Pons (tissue), 1 donor: ENCODE data around the gene SOWAHA.
"Not testable (repeated sequence)": the region's sequence is repeated elsewhere in the genome, so short reads cannot be mapped to it uniquely, and the experiment has no call there.

Experiments
- DNase-seq: peaks from one replicate; pipeline ENCODE4 v3.0.0-alpha.2; 2016; ENCODE audit warnings: low spot score

The SOWAHA gene

DNA sequence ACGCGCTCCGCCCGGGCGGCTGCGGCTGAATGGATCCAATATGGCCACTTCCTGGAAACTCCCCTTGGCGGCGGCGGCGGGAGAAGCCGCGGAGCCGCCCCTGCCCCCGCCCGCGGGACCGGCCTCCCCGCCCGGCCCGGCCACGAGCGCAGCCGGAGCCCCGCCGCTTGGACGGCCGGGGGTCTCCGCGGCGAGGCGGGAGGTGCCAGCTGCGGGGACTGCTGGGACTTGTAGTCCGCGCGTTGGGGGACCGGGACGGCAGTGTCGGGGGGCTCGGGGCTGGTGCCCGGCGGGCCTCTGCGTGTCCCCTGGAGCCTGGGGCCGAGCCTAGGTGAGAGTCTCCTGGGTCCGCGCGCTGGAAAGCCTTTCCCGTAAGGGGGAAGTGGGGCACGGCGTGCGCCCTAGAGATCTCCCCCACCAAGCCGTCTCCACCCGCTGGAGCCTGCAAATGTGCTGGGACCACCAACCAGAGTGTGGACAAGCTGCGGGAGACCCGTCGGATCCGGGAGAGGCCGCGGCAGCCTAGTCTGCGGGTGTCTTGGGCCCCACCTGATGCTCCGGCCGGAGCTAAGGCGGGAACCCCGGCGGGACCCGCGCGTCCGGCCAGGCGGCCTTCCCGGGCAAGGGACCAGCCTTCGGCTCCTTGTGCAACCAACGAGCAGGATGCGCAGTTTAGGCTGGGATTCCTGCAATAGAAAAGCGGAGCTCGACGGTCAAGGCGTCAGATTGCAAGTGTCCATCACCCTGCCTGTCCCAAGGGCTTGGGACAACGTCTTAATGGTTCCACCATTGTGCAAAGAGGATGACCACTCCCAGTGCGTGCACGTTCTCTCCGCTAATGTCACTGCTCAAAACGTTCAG, 35.7 kb upstream of the SOWAHA start, which contains the start of gene SEPTIN8:
Gene SEPTIN8 (minus strand): TSS at position 31 of the 861 bp plus-strand sequence. CDS start 102 bp downstream, outside the sequence.
- DNase-seq = peak; percentile 62

GRCh38 chr5:132778129-132778528, 35.0 kb upstream of the SOWAHA start:
- no peak for DNase-seq

- DNase-seq = no peak
Measured at GRCh38 chr5:132778856-132779255, 34.2 kb upstream of the SOWAHA start.

- DNase-seq = peak; percentile 97
Measured at GRCh38 chr5:132779961-132780360, 33.1 kb upstream of the SOWAHA start.

- no peak for DNase-seq
Measured at GRCh38 chr5:132780577-132780976, 32.5 kb upstream of the SOWAHA start.

- DNase-seq = no peak
Measured at GRCh38 chr5:132781029-132781428, 32.1 kb upstream of the SOWAHA start.

GRCh38 chr5:132782101-132782500, 31.0 kb upstream of the SOWAHA start:
- peak; percentile 82 for DNase-seq

- no peak for DNase-seq
Measured at GRCh38 chr5:132785365-132785764, 27.7 kb upstream of the SOWAHA start.

DNA sequence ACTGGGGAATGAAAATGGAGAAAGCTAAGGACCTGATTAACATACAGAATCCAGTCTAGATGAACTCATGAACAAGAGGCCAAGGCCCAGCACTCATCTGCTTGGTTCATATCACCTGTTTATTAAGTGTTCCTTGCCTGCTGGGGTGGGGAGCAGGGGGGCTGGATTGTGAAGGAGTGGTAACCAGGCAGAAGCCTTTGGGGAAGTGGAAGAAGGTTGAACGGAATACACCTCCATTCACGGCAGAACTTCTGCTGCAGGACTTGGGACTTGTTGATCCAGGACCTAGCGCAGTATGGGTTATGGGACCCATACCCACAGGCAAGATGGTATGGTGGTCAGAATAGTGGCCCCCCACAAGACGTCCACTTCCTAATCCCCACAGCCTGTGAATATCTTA, 27.2 kb upstream of the SOWAHA start:
- no peak for DNase-seq

DNA sequence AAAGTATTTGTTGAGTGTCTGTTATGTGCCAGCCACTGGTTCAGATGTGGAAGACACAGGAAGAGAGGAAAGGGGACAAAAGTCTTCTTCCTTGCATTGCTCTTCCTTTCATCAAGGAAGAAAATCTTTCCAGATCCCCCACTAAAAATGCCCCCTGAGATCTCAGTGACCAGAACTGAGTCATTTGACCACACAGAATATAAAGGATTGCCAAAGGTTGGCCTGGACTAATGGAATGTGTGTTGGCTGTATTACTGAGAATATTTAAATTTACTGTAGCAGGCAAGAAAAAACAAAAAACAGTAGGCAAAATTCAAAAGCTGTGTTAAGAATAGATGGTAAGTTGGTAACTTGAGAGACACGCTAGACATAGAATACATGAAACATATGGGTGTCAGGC, 26.0 kb upstream of the SOWAHA start:
- no peak for DNase-seq

DNA sequence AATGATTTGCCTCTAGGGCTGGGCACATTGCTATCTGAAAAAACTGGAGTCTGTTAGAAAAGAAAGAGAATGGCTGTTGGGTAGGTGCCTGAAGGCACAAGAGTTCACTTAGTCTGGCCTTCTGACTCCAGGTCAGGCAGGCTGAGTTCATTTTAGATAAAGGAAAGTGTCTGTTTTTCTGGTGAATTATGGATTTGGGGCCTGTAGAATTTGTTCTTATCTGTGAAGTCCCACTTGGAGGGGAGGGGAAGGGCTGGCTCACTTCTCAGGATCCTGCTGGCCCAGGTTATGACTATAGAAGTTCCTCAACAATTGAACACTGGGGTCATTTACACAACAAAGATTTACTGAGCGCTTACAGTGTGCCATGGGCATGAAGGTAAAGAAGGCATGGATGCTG, 24.6 kb upstream of the SOWAHA start:
- DNase-seq = no peak

- no peak for DNase-seq
Measured at GRCh38 chr5:132788990-132789886, 23.9 kb upstream of the SOWAHA start.

DNA sequence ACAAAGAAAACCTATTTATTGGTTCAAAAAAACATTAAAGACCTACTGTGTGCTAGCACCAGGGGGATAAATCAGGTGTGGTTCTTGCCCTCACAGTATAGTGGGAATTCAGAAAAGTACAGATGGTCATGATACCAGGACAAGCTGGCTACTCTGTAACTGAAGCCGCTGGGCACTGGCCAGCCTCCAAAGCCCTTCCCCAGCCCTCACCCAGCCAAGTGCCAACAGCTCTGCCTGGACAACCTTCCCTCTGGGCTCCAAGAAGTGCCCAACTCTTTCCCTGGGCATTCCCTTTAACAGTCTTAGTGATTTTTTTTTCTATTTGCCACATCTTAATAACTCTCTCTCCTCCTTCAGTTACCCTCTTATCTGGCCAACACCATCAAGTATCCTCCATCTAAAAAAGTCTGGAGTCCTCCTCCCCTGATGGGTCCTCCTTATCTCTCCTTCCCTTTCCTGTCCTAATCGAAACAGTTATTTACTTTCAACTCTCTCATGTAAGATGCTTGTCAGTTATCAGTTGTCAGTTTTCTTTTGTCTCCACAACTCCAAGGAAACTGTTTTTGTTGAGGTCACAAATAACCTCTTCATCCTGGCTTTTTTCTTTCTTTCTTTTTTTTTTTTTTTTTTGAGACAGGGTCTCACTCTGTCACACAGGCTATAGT, 22.8 kb upstream of the SOWAHA start:
- DNase-seq = no peak

DNA sequence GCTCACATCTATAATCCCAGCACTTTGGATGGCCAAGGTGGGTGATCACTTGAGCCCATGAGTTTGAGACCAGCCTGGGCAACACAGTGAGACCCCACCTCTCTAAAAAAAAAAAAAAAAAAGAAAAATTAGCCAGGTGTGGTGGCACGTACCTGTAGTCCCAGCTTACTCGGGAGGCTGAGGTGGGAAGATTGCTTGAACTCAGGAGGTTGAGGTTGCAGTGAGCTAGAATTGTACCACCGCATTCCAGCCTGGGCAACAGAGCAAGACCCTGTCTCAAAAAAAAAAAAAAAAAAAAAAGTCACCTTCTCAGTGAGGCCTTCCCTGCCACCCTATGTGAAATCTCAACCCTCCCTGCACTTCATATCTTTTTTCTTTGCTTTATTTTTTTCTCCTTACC, 22.1 kb upstream of the SOWAHA start:
- DNase-seq = no peak

DNA sequence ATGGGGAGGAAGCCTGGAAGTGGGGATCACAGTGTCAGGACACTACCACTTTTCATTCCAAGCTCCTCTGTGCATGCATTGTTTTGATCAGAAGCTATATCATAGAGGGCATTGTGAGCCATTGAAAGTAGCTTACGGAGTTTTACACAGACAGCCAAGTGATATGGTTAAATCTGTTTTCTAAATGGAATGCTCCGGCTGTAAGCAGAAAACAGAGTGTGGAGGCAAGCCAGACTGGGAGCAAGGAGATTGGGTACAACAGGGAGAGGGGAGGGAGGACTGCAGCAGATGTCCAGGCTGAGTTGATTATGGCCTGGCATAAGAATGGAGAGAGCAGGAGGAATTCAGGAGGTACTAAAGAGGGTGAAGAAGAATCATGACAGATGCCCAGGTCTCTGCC, 15.5 kb upstream of the SOWAHA start:
- DNase-seq = peak; percentile 97

DNA sequence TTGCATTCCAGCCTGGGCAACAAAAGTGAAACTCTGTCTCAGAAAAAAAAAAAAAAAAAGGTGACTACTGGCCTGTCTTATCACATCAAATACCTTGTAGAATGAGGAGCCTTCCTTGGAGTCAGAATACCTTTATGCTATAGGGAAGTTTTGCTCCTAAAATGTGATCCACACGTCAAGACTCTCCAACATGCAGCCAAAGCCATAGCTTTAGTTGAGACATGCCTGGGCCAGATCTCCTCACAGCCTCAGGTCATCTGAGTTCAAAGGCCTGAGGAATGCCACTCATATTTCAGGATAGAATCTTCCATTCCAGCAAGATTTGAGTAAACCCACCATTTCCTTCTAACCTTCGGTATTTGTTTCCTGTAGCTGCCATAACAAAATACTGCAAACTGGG, 13.7 kb upstream of the SOWAHA start:
- no peak for DNase-seq

GRCh38 chr5:132800545-132800944, 12.6 kb upstream of the SOWAHA start:
- peak; percentile 98 for DNase-seq

DNA sequence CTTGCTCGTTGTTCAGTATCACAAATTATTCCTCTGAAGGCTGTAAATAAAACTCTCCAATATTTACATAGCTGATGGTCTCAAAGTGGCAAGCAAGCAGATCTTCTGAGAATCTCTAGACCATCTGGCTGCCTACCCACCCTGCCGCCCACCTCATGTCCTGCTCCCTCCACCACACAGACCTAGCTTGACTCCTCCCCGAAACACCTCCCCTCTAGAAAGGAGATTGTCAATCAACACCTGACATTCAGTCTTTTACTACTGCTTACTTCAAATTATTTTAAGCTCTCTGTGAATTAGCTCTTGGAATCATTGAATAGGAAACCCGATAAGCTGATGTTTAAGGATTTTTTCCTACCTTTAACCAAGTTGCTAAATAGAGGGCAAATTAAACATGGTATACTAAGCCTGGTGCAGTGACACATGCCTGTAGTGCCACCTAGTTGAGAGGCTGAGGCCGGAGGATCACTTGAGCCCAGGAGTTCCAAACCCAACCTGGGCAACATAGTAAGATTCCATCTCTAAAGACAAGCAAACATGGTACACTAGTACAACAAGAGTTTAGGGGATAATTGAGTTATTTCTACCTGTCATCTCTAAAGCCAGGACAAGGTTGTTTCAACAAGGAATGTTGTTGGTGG, 10.9 kb upstream of the SOWAHA start:
- no peak for DNase-seq

- not testable (repeated sequence) for DNase-seq
Measured at GRCh38 chr5:132802685-132803066, 10.4 kb upstream of the SOWAHA start.

DNA sequence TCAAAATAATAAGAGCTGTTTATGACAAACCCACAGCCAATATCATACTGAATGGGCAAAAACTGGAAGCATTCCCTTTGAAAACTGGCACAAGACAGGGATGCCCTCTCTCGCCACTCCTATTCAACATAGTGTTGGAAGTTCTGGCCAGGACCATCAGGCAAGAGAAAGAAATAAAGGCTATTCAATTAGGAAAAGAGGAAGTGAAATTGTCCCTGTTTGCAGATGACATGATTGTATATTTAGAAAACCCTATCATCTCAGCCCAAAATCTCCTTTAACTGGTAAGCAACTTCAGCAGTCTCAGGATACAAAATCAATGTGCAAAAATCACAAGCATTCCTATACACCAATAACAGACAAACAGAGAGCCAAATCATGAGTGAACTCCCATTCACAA, 8.9 kb upstream of the SOWAHA start:
- not testable (repeated sequence) for DNase-seq

DNA sequence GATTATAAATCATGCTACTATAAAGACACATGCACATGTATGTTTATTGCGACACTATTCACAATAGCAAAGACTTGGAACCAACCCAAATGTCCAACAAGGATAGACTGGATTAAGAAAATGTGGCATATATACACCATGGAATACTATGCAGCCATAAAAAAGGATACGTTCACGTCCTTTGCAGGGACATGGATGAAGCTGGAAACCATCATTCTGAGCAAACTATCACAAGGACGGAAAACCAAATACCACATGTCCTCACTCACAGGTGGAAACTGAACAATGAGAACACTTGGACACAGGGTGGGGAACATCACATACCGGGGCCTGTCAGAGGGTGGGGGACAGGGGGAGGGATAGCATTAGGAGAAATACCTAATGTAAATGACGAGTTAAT, 7.2 kb upstream of the SOWAHA start:
- DNase-seq = not testable (repeated sequence)

DNA sequence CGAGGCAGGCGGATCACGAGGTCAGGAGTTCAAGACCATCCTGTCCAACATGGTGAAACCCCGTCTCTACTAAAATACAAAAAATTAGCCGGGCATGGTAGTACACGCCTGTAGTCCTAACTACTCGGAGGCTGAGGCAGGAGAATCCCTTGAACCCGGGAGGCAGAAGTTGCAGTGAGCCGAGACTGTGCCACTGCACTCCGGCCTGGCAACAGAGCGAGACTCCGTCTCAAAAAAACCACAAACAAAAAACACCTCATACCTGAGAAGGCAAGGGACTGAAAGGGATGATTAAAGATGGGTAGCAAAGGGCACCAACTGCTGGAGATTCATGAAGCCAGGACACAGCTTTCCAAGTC, 6.3 kb upstream of the SOWAHA start:
- DNase-seq = not testable (repeated sequence)
